Measurements from ENCODE around the gene HPS6. TPM values are rescaled to one million over a fixed set of nuclear protein-coding genes. Genes with fewer than 3 reads are reported as not detected.

Gene HPS6
- 32.8 and 38.6 TPM in 2 replicates for total RNA-seq

DNA sequence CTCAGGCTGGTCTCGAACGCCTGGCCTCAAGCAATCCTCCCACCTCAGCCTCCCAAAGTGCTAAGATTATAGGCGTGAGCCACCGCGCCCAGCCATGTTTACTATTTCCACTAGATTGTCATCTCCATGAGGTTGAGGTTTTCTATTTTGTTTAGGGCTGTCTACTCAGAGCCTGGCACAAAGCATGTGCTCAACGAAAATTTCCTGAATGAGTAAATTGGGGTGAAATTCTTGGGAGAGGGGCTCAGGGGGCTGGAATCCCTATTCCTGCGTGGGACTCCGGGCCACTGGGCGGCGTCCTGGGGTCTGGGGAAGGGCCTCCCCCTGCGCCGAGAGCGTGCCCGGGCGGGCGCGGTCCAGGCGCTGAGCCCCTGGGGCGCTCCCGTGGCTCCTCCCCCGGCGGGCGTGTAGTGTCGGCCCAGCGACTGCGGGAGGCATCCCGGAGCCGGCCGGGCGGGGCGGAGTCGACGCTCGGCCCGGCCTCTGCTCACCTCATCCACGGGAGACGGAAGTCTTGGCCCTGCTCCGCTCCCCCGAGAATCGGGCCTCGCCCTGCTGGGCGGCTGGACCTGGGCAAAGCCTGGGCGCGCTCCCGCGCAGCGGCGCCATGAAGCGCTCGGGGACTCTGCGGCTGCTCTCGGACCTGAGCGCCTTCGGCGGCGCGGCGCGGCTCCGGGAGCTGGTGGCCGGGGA lies at the start of gene HPS6:
TSS of gene HPS6 (plus strand) at position 482 of the 693 bp plus-strand sequence. CDS start at position 608, 126 bp downstream.

DNA sequence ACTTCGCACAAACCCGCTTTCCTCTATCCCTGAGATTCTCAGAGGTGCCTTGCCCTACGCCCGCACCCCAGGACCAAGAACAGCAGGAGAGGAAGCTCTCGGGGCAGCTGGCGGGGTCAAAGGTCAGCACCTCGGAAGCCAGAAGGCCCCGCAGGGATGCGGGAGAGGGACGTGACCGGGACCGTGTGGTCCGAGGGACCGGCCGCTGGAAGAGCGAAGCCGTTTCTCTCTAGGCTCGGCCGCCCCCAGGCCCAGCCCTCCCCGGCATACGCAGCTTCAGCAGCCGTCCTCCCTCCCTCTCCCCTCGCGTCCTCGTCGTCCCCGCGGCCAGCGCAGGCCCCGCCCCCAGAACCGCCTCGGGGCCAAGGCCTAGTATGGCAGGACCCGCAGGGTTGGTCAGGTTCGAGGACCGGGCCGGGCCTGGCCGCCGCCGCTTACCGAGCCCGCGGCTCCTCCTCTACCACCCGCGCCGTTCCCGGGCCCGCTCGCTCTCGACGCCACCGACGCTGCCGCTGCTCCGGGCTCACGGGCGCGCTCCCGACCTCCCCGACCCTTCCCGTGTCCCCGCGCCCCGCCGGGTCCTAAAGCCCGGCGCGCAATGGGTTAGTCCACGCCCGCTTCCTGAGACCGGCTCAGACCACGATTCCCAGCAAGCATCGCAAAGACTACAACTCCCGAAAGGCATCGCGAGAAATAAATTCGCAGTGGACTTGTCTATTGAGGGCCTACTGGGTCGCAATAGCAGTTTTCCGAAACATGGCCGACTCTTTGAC lies 9.3 kb upstream of the HPS6 start, which contains the start of gene ARMH3:
TSS of gene ARMH3 (minus strand) at position 527 of the 773 bp plus-strand sequence. CDS start 16,059 bp downstream, outside the sequence.

Other genes starting within 250 kb of the HPS6 start
- gene OGA, start 246.9 kb upstream of the HPS6 start, total RNA-seq, result 125 and 169 TPM in 2 replicates
- 0.34 and 0.57 TPM in 2 replicates for gene KCNIP2, start 221.5 kb upstream of the HPS6 start, total RNA-seq
- 9.9 and 17.8 TPM in 2 replicates for gene ARMH3, start 9.2 kb upstream of the HPS6 start, total RNA-seq
- 29.0 and 60.6 TPM in 2 replicates for gene LDB1, start 55.0 kb downstream of the HPS6 start, total RNA-seq
- gene PPRC1, start 67.7 kb downstream of the HPS6 start, total RNA-seq, result 17.1 and 35.0 TPM in 2 replicates
- 76.6 and 126 TPM in 2 replicates for gene NOLC1, start 87.0 kb downstream of the HPS6 start, total RNA-seq
- gene ELOVL3, start 160.9 kb downstream of the HPS6 start, total RNA-seq, result under 0.01 and 0.36 TPM in 2 replicates
- not detected in 2 replicates for gene PITX3, start 176.2 kb downstream of the HPS6 start, total RNA-seq
- gene GBF1, start 180.2 kb downstream of the HPS6 start, total RNA-seq, result 15.7 and 39.8 TPM in 2 replicates